K562 (cell line): ENCODE data around the gene CLDN5. TPM values are rescaled to one million over a fixed set of nuclear protein-coding genes. Genes with fewer than 3 reads are reported as not detected.

Source experiments
- MTA3 ChIP-seq: fragments of 450-650 bp; formaldehyde crosslinking; IDR thresholded peaks from 2 replicates; pipeline ENCODE4 v1.6.1; 2017; ENCODE audit warnings: mild to moderate bottlenecking, borderline replicate concordance
- RBFOX2 ChIP-seq: fragments of 200-400 bp; formaldehyde crosslinking; IDR thresholded peaks from 2 replicates; pipeline ENCODE4 v1.6.1; 2017; ENCODE audit warnings: low read depth, mild to moderate bottlenecking, low read length, moderate library complexity
- TBL1XR1 ChIP-seq, 2 experiments: IDR thresholded peaks; 2 replicates each; pipeline ENCODE4 v1.6.1; 2012; ENCODE audit warnings: improper control_type of control experiment in 2 of 2, low read length in 2 of 2, mild to moderate bottlenecking in 1 of 2
- ZC3H11A ChIP-seq: IDR thresholded peaks from 2 replicates; pipeline ENCODE4 v1.6.1; 2012; ENCODE audit warnings: low read depth, low read length, improper control_type of control experiment
- polyA plus RNA-seq, 8 experiments: library from polyadenylated mRNA; depleted of rRNA in 4 of 8; stranded (reverse) in 5 of 8; unstranded in 3 of 8; fragments of >200 nt; fragmentation: Nextera tagmentation in 2 of 8; fragmentation: Illumina TruSeq in 1 of 8; extraction: Ambion mirVana in 2 of 8; extraction: Trizol in 1 of 8; gene quantifications; 2 replicates each; pipeline versions ENCODE4 v1.2.1 to v1.2.3, GENCODE V29; 2011 to 2014; ENCODE audit warnings: inconsistent platforms in 1 of 8, missing spikeins in 1 of 8
- total RNA-seq, 7 experiments: library from RNA; depleted of rRNA in 6 of 7; stranded (reverse); fragments of >200 nt in 6 of 7; fragmentation: Illumina TruSeq in 2 of 7; extraction: Trizol in 2 of 7; gene quantifications; 2 replicates each; pipeline versions ENCODE4 v1.2.1 to v1.2.3, GENCODE V29; 2011 to 2021; ENCODE audit warnings: low replicate concordance in 1 of 7
- TF ChIP-seq, protein P1 (sequence below), 2 experiments: fragments of 450-650 bp; formaldehyde crosslinking in 1 of 2; IDR thresholded peaks; 2 replicates each; pipeline versions ENCODE4 v1.4.0 to v1.6.1; 2014 to 2020; ENCODE audit warnings: mild to moderate bottlenecking in 2 of 2, borderline replicate concordance in 1 of 2, low read depth in 1 of 2

The CLDN5 gene
- total and polyA plus RNA-seq, 9 of the 15 experiments (the other 6 are each of a cell fraction or from before 2014, with no cell fraction given) = 0.20 TPM; not detected in 8

DNA sequence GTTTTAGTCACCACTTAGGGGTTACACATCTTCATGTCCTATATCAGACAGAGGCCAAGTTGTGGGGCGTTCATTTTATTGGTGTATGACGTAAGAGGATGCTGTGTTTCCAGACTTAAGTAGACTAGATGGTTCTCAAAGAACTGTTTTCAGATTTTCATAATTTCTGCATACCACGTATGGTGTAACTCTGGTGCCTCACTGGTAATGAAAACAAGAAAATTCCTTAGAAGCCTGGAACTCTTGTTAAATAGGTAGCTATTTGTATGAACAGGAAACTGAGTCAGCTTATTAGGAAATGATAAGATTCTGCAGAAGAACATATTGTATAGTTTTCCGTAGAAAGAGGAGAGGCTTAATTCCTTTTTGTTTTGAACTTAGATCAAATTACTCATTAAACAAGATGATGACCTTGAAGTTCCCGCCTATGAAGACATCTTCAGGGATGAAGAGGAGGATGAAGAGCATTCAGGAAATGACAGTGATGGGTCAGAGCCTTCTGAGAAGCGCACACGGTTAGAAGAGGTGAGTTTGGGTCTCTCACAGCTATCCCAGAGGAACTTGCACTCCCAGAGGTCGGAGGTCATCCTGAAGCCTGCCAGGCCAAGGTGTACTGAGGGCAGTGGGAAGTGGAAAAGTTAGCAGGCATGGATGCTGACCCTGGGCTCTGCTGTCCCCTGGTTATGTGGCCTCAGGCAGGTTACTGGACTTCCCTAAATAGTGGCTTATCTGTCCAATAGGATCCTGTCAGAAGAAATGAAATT lies 40.5 kb downstream of the CLDN5 start (continued):
- TF ChIP-seq, protein P1, sequence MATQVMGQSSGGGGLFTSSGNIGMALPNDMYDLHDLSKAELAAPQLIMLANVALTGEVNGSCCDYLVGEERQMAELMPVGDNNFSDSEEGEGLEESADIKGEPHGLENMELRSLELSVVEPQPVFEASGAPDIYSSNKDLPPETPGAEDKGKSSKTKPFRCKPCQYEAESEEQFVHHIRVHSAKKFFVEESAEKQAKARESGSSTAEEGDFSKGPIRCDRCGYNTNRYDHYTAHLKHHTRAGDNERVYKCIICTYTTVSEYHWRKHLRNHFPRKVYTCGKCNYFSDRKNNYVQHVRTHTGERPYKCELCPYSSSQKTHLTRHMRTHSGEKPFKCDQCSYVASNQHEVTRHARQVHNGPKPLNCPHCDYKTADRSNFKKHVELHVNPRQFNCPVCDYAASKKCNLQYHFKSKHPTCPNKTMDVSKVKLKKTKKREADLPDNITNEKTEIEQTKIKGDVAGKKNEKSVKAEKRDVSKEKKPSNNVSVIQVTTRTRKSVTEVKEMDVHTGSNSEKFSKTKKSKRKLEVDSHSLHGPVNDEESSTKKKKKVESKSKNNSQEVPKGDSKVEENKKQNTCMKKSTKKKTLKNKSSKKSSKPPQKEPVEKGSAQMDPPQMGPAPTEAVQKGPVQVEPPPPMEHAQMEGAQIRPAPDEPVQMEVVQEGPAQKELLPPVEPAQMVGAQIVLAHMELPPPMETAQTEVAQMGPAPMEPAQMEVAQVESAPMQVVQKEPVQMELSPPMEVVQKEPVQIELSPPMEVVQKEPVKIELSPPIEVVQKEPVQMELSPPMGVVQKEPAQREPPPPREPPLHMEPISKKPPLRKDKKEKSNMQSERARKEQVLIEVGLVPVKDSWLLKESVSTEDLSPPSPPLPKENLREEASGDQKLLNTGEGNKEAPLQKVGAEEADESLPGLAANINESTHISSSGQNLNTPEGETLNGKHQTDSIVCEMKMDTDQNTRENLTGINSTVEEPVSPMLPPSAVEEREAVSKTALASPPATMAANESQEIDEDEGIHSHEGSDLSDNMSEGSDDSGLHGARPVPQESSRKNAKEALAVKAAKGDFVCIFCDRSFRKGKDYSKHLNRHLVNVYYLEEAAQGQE (IDR thresholded peaks at IDR 0.05; ENCODE audit: borderline replicate concordance) = no peak
- TF ChIP-seq, protein P1 (CRISPR knock-in tag; IDR thresholded peaks at IDR 0.05; ENCODE audit: low read depth) = 0 out of 2 replicates have a peak, but pooled peaks have one; percentile 32
- no peak for TF ChIP-seq TBL1XR1 (IDR thresholded peaks at IDR 0.05; ENCODE audit: low read length in 2 of 2)
- no peak for TF ChIP-seq ZC3H11A
- TF ChIP-seq RBFOX2 = peak; percentile 23
- no peak for TF ChIP-seq MTA3
- TF ChIP-seq, all 486 proteins: peak for 7
